Measurements from ENCODE around the gene FAM120A.

The FAM120A gene

GRCh38 chr9:93532141-93532540 lies 80.7 kb downstream of the FAM120A start:
- peaks cover 3% of the 10 kb centered on the region for H3K4me1 ChIP-seq (ENCODE audit: control insufficient read depth, insufficient read depth, low read length)
- H3K9me3 ChIP-seq (ENCODE audit: control insufficient read depth in 2 of 2, low read length in 2 of 2): no peaks in the 10 kb centered on the region
- H3K27ac ChIP-seq (ENCODE audit: low read length): no peak overlapping the region
- no peaks in the 10 kb centered on the region for H3K27me3 ChIP-seq (ENCODE audit: control insufficient read depth in 1 of 2, insufficient read depth in 2 of 2, low read length in 2 of 2)
- H3K36me3 ChIP-seq (ENCODE audit: control insufficient read depth in 2 of 2, insufficient read depth in 2 of 2, low read length in 2 of 2): peaks cover 35 to 40% of the 10 kb centered on the region in 2 donors
- H3K9ac ChIP-seq (ENCODE audit: low read length in 2 of 2): no peak overlapping the region
- no peak overlapping the region for H3K4me3 ChIP-seq (ENCODE audit: low read length in 2 of 2)

- Histone ChIP-seq H3K27me3 (ENCODE audit: control insufficient read depth in 1 of 2, insufficient read depth in 2 of 2, low read length in 2 of 2) (no peaks in the 10 kb centered on the region), H3K27ac (ENCODE audit: low read length) (no peak overlapping the region), H3K4me1 (ENCODE audit: control insufficient read depth, insufficient read depth, low read length) (peaks cover 3% of the 10 kb centered on the region), H3K9me3 (ENCODE audit: control insufficient read depth in 2 of 2, low read length in 2 of 2) (no peaks in the 10 kb centered on the region), H3K36me3 (ENCODE audit: control insufficient read depth in 2 of 2, insufficient read depth in 2 of 2, low read length in 2 of 2) (peaks cover 27 to 37% of the 10 kb centered on the region in 2 donors), H3K9ac (ENCODE audit: low read length in 2 of 2) (no peak overlapping the region), H3K4me3 (ENCODE audit: low read length in 2 of 2) (no peak overlapping the region)
These were observed 82.4 kb downstream of the FAM120A start for GRCh38 chr9:93533863-93534262.

- Histone ChIP-seq H3K4me3 (ENCODE audit: low read length in 2 of 2) (no peak overlapping the region), H3K36me3 (ENCODE audit: control insufficient read depth in 2 of 2, insufficient read depth in 2 of 2, low read length in 2 of 2) (peaks cover 22 to 34% of the 10 kb centered on the region in 2 donors), H3K9me3 (ENCODE audit: control insufficient read depth in 2 of 2, low read length in 2 of 2) (no peaks in the 10 kb centered on the region), H3K9ac (ENCODE audit: low read length in 2 of 2) (no peak overlapping the region), H3K27ac (ENCODE audit: low read length) (no peak overlapping the region), H3K4me1 (ENCODE audit: control insufficient read depth, insufficient read depth, low read length) (peaks cover 3% of the 10 kb centered on the region), H3K27me3 (ENCODE audit: control insufficient read depth in 1 of 2, insufficient read depth in 2 of 2, low read length in 2 of 2) (no peaks in the 10 kb centered on the region)
These were observed 84.7 kb downstream of the FAM120A start for GRCh38 chr9:93536167-93536566.

- H3K4me1 ChIP-seq (ENCODE audit: control insufficient read depth, insufficient read depth, low read length): peaks cover 7% of the 10 kb centered on the region
- H3K4me3 ChIP-seq (ENCODE audit: low read length in 2 of 2): no peak overlapping the region
- no peaks in the 10 kb centered on the region for H3K9me3 ChIP-seq (ENCODE audit: control insufficient read depth in 2 of 2, low read length in 2 of 2)
- no peaks in the 10 kb centered on the region for H3K27me3 ChIP-seq (ENCODE audit: control insufficient read depth in 1 of 2, insufficient read depth in 2 of 2, low read length in 2 of 2)
- no peak overlapping the region for H3K9ac ChIP-seq (ENCODE audit: low read length in 2 of 2)
- H3K27ac ChIP-seq (ENCODE audit: low read length): no peak overlapping the region
- peaks cover 22 to 34% of the 10 kb centered on the region in 2 donors for H3K36me3 ChIP-seq (ENCODE audit: control insufficient read depth in 2 of 2, insufficient read depth in 2 of 2, low read length in 2 of 2)
These were observed 85.4 kb downstream of the FAM120A start for GRCh38 chr9:93536874-93537273.

- no peak overlapping the region for H3K27ac ChIP-seq (ENCODE audit: low read length)
- peaks cover 19 to 28% of the 10 kb centered on the region in 2 donors for H3K36me3 ChIP-seq (ENCODE audit: control insufficient read depth in 2 of 2, insufficient read depth in 2 of 2, low read length in 2 of 2)
These were observed 88.8 kb downstream of the FAM120A start for GRCh38 chr9:93540305-93540704.

GRCh38 chr9:93541005-93541404 lies 89.5 kb downstream of the FAM120A start:
- H3K27ac ChIP-seq (ENCODE audit: low read length): no peak overlapping the region

More at GRCh38 chr9:93540305-93540704, 88.8 kb downstream of the FAM120A start:
- H3K4me3 ChIP-seq (ENCODE audit: low read length in 2 of 2): no peak overlapping the region
- H3K9me3 ChIP-seq (ENCODE audit: control insufficient read depth in 2 of 2, low read length in 2 of 2): no peaks in the 10 kb centered on the region
- no peak overlapping the region for H3K9ac ChIP-seq (ENCODE audit: low read length in 2 of 2)
- peaks cover 11% of the 10 kb centered on the region for H3K4me1 ChIP-seq (ENCODE audit: control insufficient read depth, insufficient read depth, low read length)
- H3K27me3 ChIP-seq (ENCODE audit: control insufficient read depth in 1 of 2, insufficient read depth in 2 of 2, low read length in 2 of 2): no peaks in the 10 kb centered on the region

GRCh38 chr9:93541581-93542349 lies 90.3 kb downstream of the FAM120A start:
- Histone ChIP-seq H3K9ac (ENCODE audit: low read length in 2 of 2) (no peak overlapping the region), H3K27ac (ENCODE audit: low read length) (peak overlapping the region; percentile 41)

More at GRCh38 chr9:93541005-93541404, 89.5 kb downstream of the FAM120A start:
- peaks cover 19 to 28% of the 10 kb centered on the region in 2 donors for H3K36me3 ChIP-seq (ENCODE audit: control insufficient read depth in 2 of 2, insufficient read depth in 2 of 2, low read length in 2 of 2)
- no peaks in the 10 kb centered on the region for H3K9me3 ChIP-seq (ENCODE audit: control insufficient read depth in 2 of 2, low read length in 2 of 2)
- no peak overlapping the region for H3K4me3 ChIP-seq (ENCODE audit: low read length in 2 of 2)
- H3K4me1 ChIP-seq (ENCODE audit: control insufficient read depth, insufficient read depth, low read length): peaks cover 11% of the 10 kb centered on the region
- H3K27me3 ChIP-seq (ENCODE audit: control insufficient read depth in 1 of 2, insufficient read depth in 2 of 2, low read length in 2 of 2): no peaks in the 10 kb centered on the region
- H3K9ac ChIP-seq (ENCODE audit: low read length in 2 of 2): no peak overlapping the region

GRCh38 chr9:93543117-93543516 lies 91.6 kb downstream of the FAM120A start:
- Histone ChIP-seq H3K9ac (ENCODE audit: low read length in 2 of 2) (no peak overlapping the region), H3K36me3 (ENCODE audit: control insufficient read depth in 2 of 2, insufficient read depth in 2 of 2, low read length in 2 of 2) (peaks cover 24 to 28% of the 10 kb centered on the region in 2 donors), H3K27me3 (ENCODE audit: control insufficient read depth in 1 of 2, insufficient read depth in 2 of 2, low read length in 2 of 2) (no peaks in the 10 kb centered on the region), H3K9me3 (ENCODE audit: control insufficient read depth in 2 of 2, low read length in 2 of 2) (no peaks in the 10 kb centered on the region), H3K4me3 (ENCODE audit: low read length in 2 of 2) (no peak overlapping the region), H3K27ac (ENCODE audit: low read length) (no peak overlapping the region), H3K4me1 (ENCODE audit: control insufficient read depth, insufficient read depth, low read length) (peaks cover 11% of the 10 kb centered on the region)

More at GRCh38 chr9:93541581-93542349, 90.3 kb downstream of the FAM120A start:
- peaks cover 11% of the 10 kb centered on the region for H3K4me1 ChIP-seq (ENCODE audit: control insufficient read depth, insufficient read depth, low read length)
- no peaks in the 10 kb centered on the region for H3K9me3 ChIP-seq (ENCODE audit: control insufficient read depth in 2 of 2, low read length in 2 of 2)
- H3K36me3 ChIP-seq (ENCODE audit: control insufficient read depth in 2 of 2, insufficient read depth in 2 of 2, low read length in 2 of 2): peaks cover 24 to 30% of the 10 kb centered on the region in 2 donors
- no peak overlapping the region for H3K4me3 ChIP-seq (ENCODE audit: low read length in 2 of 2)
- H3K27me3 ChIP-seq (ENCODE audit: control insufficient read depth in 1 of 2, insufficient read depth in 2 of 2, low read length in 2 of 2): no peaks in the 10 kb centered on the region

- no peak overlapping the region for H3K27ac ChIP-seq (ENCODE audit: low read length)
- H3K9me3 ChIP-seq (ENCODE audit: control insufficient read depth in 2 of 2, low read length in 2 of 2): no peaks in the 10 kb centered on the region
- H3K27me3 ChIP-seq (ENCODE audit: control insufficient read depth in 1 of 2, insufficient read depth in 2 of 2, low read length in 2 of 2): no peaks in the 10 kb centered on the region
- peaks cover 15% of the 10 kb centered on the region for H3K4me1 ChIP-seq (ENCODE audit: control insufficient read depth, insufficient read depth, low read length)
- H3K36me3 ChIP-seq (ENCODE audit: control insufficient read depth in 2 of 2, insufficient read depth in 2 of 2, low read length in 2 of 2): peaks cover 26 to 28% of the 10 kb centered on the region in 2 donors
- no peak overlapping the region for H3K9ac ChIP-seq (ENCODE audit: low read length in 2 of 2)
- no peak overlapping the region for H3K4me3 ChIP-seq (ENCODE audit: low read length in 2 of 2)
These were observed 94.9 kb downstream of the FAM120A start for GRCh38 chr9:93546356-93546755.

- H3K4me1 ChIP-seq (ENCODE audit: control insufficient read depth, insufficient read depth, low read length): peaks cover 9% of the 10 kb centered on the region
- peaks cover 21 to 24% of the 10 kb centered on the region in 2 donors for H3K36me3 ChIP-seq (ENCODE audit: control insufficient read depth in 2 of 2, insufficient read depth in 2 of 2, low read length in 2 of 2)
- no peak overlapping the region for H3K4me3 ChIP-seq (ENCODE audit: low read length in 2 of 2)
- H3K27me3 ChIP-seq (ENCODE audit: control insufficient read depth in 1 of 2, insufficient read depth in 2 of 2, low read length in 2 of 2): no peaks in the 10 kb centered on the region
- no peak overlapping the region for H3K9ac ChIP-seq (ENCODE audit: low read length in 2 of 2)
- no peak overlapping the region for H3K27ac ChIP-seq (ENCODE audit: low read length)
- H3K9me3 ChIP-seq (ENCODE audit: control insufficient read depth in 2 of 2, low read length in 2 of 2): no peaks in the 10 kb centered on the region
These were observed 98.1 kb downstream of the FAM120A start for GRCh38 chr9:93549611-93550010.

- Histone ChIP-seq H3K36me3 (ENCODE audit: control insufficient read depth in 2 of 2, insufficient read depth in 2 of 2, low read length in 2 of 2) (peaks cover 18 to 21% of the 10 kb centered on the region in 2 donors), H3K4me1 (ENCODE audit: control insufficient read depth, insufficient read depth, low read length) (peaks cover 12% of the 10 kb centered on the region), H3K9ac (ENCODE audit: low read length in 2 of 2) (no peak overlapping the region), H3K27me3 (ENCODE audit: control insufficient read depth in 1 of 2, insufficient read depth in 2 of 2, low read length in 2 of 2) (no peaks in the 10 kb centered on the region), H3K9me3 (ENCODE audit: control insufficient read depth in 2 of 2, low read length in 2 of 2) (no peaks in the 10 kb centered on the region), H3K4me3 (ENCODE audit: low read length in 2 of 2) (no peak overlapping the region), H3K27ac (ENCODE audit: low read length) (no peak overlapping the region)
These were observed 101.4 kb downstream of the FAM120A start for GRCh38 chr9:93552923-93553322.

Data from stomach smooth muscle (tissue), 2 donors.